Thyroid gland (tissue), 4 donors: ENCODE data around the gene HEXB.

ENCODE experiments used
- POLR2A ChIP-seq, 2 donors: fragments of 450-650 bp; IDR thresholded peaks; one replicate each; pipeline ENCODE4 v1.6.1; 2017; ENCODE audit warnings: antibody characterized with exemption in 2 of 2, mild to moderate bottlenecking in 2 of 2, moderate library complexity in 1 of 2
- TF ChIP-seq, protein P1 (sequence below), 6 experiments: fragments of 200-600 bp in 3 of 6; fragments of 450-650 bp in 3 of 6; sonication (generic) in 3 of 6; IDR thresholded peaks; one replicate each; pipeline ENCODE4 v1.5.1; 2016 to 2019; ENCODE audit warnings: antibody characterized with exemption in 6 of 6, mild to moderate bottlenecking in 2 of 6, inconsistent platforms in 1 of 6, moderate library complexity in 1 of 6

DNA sequence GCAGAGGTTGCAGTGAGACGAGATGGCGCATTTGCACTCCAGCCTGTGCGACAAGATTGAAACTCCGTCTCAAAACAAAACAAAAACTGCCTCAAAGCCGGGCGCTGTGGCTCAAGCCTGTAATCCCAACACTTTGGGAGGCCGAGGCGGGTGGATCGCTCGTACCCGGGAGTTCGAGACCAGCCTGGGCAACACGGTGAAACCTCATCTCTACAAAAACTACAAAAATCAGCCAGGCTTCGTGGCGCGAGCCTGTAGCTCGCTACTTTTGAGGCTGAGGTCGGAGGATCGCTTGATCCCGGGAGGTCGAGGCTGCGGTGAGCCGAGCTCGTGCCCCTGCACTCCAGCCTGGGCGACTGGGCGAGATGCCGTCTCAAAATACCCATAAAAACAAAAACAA, 80.9 kb downstream of the HEXB start:
- TF ChIP-seq, protein P1, sequence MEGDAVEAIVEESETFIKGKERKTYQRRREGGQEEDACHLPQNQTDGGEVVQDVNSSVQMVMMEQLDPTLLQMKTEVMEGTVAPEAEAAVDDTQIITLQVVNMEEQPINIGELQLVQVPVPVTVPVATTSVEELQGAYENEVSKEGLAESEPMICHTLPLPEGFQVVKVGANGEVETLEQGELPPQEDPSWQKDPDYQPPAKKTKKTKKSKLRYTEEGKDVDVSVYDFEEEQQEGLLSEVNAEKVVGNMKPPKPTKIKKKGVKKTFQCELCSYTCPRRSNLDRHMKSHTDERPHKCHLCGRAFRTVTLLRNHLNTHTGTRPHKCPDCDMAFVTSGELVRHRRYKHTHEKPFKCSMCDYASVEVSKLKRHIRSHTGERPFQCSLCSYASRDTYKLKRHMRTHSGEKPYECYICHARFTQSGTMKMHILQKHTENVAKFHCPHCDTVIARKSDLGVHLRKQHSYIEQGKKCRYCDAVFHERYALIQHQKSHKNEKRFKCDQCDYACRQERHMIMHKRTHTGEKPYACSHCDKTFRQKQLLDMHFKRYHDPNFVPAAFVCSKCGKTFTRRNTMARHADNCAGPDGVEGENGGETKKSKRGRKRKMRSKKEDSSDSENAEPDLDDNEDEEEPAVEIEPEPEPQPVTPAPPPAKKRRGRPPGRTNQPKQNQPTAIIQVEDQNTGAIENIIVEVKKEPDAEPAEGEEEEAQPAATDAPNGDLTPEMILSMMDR (IDR thresholded peaks at IDR 0.05) = no peak
- no peak for TF ChIP-seq POLR2A (IDR thresholded peaks at IDR 0.05)
